ENCODE results near the gene ADAM19. TPM values are rescaled to one million over a fixed set of nuclear protein-coding genes. Genes with fewer than 3 reads are reported as not detected.

Gene ADAM19
- polyA plus RNA-seq, 1 of the 3 experiments (the other 2 are of a cell fraction) = 46.9 TPM

- Histone ChIP-seq H3K9me2 (no peaks in the 10 kb centered on the region), H2AFZ (ENCODE audit: low read depth) (no peak overlapping the region), H3K4me3 (ENCODE audit: low read depth in 2 of 2, low read length in 1 of 2) (no peak overlapping the region), H3K9me3 (no peaks in the 10 kb centered on the region), H3K27ac (ENCODE audit: low read depth in 2 of 2, low read length in 1 of 2) (peak overlapping the region in 1 of 2 experiments; percentile 56; a peak in 2 of 4 replicates), H3K4me2 (no peak overlapping the region), H3K36me3 (replicated peaks in 1 of 2; ENCODE audit: control insufficient read depth in 1 of 2, insufficient read depth in 2 of 2, low read length in 1 of 2) (no peaks in the 10 kb centered on the region), H4K20me1 (ENCODE audit: insufficient read depth) (no peaks in the 10 kb centered on the region), H3F3A (replicated peaks; ENCODE audit: insufficient read depth) (no peaks in the 10 kb centered on the region), H3K27me3 (ENCODE audit: insufficient read depth) (no peaks in the 10 kb centered on the region), H3K4me1 (ENCODE audit: control insufficient read depth in 1 of 2, insufficient read depth in 2 of 2, low read depth in 1 of 2, low read length in 1 of 2) (peaks cover 1 to 11% of the 10 kb centered on the region in 2 experiments; a peak in 2 of 4 replicates), H3K9ac (no peak overlapping the region), H3K79me2 (ENCODE audit: insufficient read depth) (no peaks in the 10 kb centered on the region)
- ChIA-PET POLR2A (no interaction called here), CTCF (interaction anchor here (1.2 to 2.4 kb wide), 3 partner anchors 12 to 107 kb away, joined by 3 to 13 read pairs (median 4); no protein-coding TSS in a partner anchor)
- peak; percentile 44 for DNase-seq
- TF ChIP-seq PBX3 (IDR thresholded peaks at IDR 0.05) (no peak), RCOR1 (IDR thresholded peaks at IDR 0.05; ENCODE audit: low read length) (no peak), ZBTB33 (IDR thresholded peaks at IDR 0.05; ENCODE audit: borderline replicate concordance, low read depth) (no peak), CHD2 (IDR thresholded peaks at IDR 0.05; ENCODE audit: low read length, partially characterized antibody) (no peak), TCF12 (IDR thresholded peaks at IDR 0.05) (no peak)
- WGBS (ENCODE audit: low lambda C conversion rate) = 63% methylated on average over 5 of the region's 6 CpGs
Observed at GRCh38 chr5:157449011-157449723, 126.4 kb downstream of the ADAM19 start.

GRCh38 chr5:157447201-157447637 is 128.4 kb downstream of the ADAM19 start:
- H3K9me3 ChIP-seq = no peaks in the 10 kb centered on the region
- no peaks in the 10 kb centered on the region for H3K79me2 ChIP-seq (ENCODE audit: insufficient read depth)
- ChIA-PET POLR2A (no interaction called here), CTCF (interaction anchor here (1.0 to 2.4 kb wide), 5 partner anchors 11 to 119 kb away, joined by 3 to 16 read pairs (median 3); no protein-coding TSS in a partner anchor)
- peaks cover 8 to 31% of the 10 kb centered on the region in 2 experiments; a peak in 2 of 4 replicates for H3K4me1 ChIP-seq (ENCODE audit: control insufficient read depth in 1 of 2, insufficient read depth in 2 of 2, low read depth in 1 of 2, low read length in 1 of 2)
- WGBS (ENCODE audit: low lambda C conversion rate) = 88% methylated on average over 12 of the region's 13 CpGs
- H2AFZ ChIP-seq (ENCODE audit: low read depth) = no peak overlapping the region
- no peaks in the 10 kb centered on the region for H3K9me2 ChIP-seq
- no peaks in the 10 kb centered on the region for H3K27me3 ChIP-seq (ENCODE audit: insufficient read depth)
- DNase-seq = no peak
- no peak overlapping the region for H3K27ac ChIP-seq (ENCODE audit: low read depth in 2 of 2, low read length in 1 of 2)
- TF ChIP-seq EP300 (IDR thresholded peaks at IDR 0.05; ENCODE audit: borderline replicate concordance in 1 of 2, low read depth in 1 of 2, low read length in 1 of 2) (no peak), POLR2AphosphoS5 (IDR thresholded peaks at IDR 0.05; ENCODE audit: low read depth, low read length) (no peak), TAF1 (IDR thresholded peaks at IDR 0.05; ENCODE audit: borderline replicate concordance, low read depth, low read length) (no peak), FOXM1 (IDR thresholded peaks at IDR 0.05; ENCODE audit: low read depth) (no peak), RAD21 (IDR thresholded peaks at IDR 0.05; ENCODE audit: low read length) (no peak), EZH2phosphoT487 (IDR thresholded peaks at IDR 0.05; ENCODE audit: borderline replicate concordance, low read depth) (no peak), FOSL2 (IDR thresholded peaks at IDR 0.05; ENCODE audit: borderline replicate concordance, low read depth) (no peak), SIN3A (IDR thresholded peaks at IDR 0.05; ENCODE audit: borderline replicate concordance, low read depth, low read length) (no peak), CHD2 (IDR thresholded peaks at IDR 0.05; ENCODE audit: low read length, partially characterized antibody) (no peak), TCF12 (IDR thresholded peaks at IDR 0.05) (no peak), MXI1 (IDR thresholded peaks at IDR 0.05; ENCODE audit: low read depth, low read length) (no peak), PBX3 (IDR thresholded peaks at IDR 0.05) (no peak), SMC3 (IDR thresholded peaks at IDR 0.05; ENCODE audit: low read depth, low read length) (no peak), MAX (IDR thresholded peaks at IDR 0.05; ENCODE audit: low read depth) (no peak), GABPA (IDR thresholded peaks at IDR 0.05; ENCODE audit: low read depth) (no peak), YY1 (IDR thresholded peaks at IDR 0.05; ENCODE audit: low read depth) (no peak), MEF2A (IDR thresholded peaks at IDR 0.05; ENCODE audit: borderline replicate concordance, low read depth) (no peak)
- no peak overlapping the region for H3K4me2 ChIP-seq
- peaks cover 4% of the 10 kb centered on the region for H3F3A ChIP-seq (replicated peaks; ENCODE audit: insufficient read depth)
- no peaks in the 10 kb centered on the region for H4K20me1 ChIP-seq (ENCODE audit: insufficient read depth)
- H3K4me3 ChIP-seq (ENCODE audit: low read depth in 2 of 2, low read length in 1 of 2) = no peak overlapping the region
- no peak overlapping the region for H3K9ac ChIP-seq
- no peaks in the 10 kb centered on the region for H3K36me3 ChIP-seq (replicated peaks in 1 of 2; ENCODE audit: control insufficient read depth in 1 of 2, insufficient read depth in 2 of 2, low read length in 1 of 2)

Data from SK-N-SH (cell line).